Fibroblast of the aortic adventitia (primary cell): ENCODE data around the gene TTLL13. TPM values are rescaled to one million over a fixed set of nuclear protein-coding genes. Genes with fewer than 3 reads are reported as not detected.

Experiments used
- DNase-seq: peaks from one replicate; pipeline ENCODE4 v3.0.0-alpha.2; 2010; ENCODE audit warnings: low read depth
- H3K4me3 ChIP-seq: 2 replicates; pipeline ENCODE4 v1.5.1; 2011; ENCODE audit warnings: low read depth, mild to moderate bottlenecking, control low read depth, low read length, moderate library complexity
- total RNA-seq: library from RNA; depleted of rRNA; stranded (reverse); fragments of >200 nt; gene quantifications from 2 replicates; pipeline ENCODE4 v1.2.3, GENCODE V29; 2012; ENCODE audit warnings: low replicate concordance
- TF ChIP-seq, protein P1 (sequence below): IDR thresholded peaks from 2 replicates; pipeline ENCODE4 v1.5.1; 2011; ENCODE audit warnings: mild to moderate bottlenecking, low read length, control low read depth, inconsistent platforms; ENCODE audit not compliant: insufficient read depth

TTLL13 gene
- total RNA-seq, 1 donor: 0.09 TPM

DNA sequence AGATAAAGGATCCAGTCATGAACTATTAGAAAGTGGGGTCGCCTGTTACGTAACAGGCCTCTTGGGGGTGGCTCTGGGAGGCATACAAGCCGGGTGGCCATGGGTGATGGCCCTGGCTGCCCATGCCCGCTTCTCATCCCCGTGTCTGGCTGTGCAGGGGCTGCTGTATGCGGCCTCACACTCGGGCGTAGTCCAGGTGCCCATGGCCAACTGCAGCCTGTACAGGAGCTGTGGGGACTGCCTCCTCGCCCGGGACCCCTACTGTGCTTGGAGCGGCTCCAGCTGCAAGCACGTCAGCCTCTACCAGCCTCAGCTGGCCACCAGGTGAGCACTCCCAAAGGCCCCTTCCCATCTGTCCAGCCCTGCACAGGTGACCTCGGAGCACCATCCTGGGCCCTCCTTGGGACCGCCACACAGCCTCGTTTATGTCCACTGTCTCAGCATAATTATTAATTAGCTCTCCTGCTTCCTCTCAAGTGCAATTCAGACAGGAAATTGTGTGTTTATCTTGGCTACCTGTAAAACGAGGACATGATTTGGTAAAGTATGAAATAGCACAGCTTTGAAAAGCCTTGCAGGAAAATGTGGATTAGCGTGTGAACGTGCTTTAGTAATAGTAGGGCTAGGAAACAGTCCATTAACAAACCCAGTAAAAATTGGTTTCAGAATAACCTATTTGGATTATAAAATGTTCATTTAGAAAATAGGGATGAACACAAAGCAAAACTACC is 23.7 kb upstream of the TTLL13 start:
- H3K4me3 ChIP-seq: no peak overlapping the region
- TF ChIP-seq, protein P1, sequence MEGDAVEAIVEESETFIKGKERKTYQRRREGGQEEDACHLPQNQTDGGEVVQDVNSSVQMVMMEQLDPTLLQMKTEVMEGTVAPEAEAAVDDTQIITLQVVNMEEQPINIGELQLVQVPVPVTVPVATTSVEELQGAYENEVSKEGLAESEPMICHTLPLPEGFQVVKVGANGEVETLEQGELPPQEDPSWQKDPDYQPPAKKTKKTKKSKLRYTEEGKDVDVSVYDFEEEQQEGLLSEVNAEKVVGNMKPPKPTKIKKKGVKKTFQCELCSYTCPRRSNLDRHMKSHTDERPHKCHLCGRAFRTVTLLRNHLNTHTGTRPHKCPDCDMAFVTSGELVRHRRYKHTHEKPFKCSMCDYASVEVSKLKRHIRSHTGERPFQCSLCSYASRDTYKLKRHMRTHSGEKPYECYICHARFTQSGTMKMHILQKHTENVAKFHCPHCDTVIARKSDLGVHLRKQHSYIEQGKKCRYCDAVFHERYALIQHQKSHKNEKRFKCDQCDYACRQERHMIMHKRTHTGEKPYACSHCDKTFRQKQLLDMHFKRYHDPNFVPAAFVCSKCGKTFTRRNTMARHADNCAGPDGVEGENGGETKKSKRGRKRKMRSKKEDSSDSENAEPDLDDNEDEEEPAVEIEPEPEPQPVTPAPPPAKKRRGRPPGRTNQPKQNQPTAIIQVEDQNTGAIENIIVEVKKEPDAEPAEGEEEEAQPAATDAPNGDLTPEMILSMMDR: no peak
- no peak for DNase-seq

DNA sequence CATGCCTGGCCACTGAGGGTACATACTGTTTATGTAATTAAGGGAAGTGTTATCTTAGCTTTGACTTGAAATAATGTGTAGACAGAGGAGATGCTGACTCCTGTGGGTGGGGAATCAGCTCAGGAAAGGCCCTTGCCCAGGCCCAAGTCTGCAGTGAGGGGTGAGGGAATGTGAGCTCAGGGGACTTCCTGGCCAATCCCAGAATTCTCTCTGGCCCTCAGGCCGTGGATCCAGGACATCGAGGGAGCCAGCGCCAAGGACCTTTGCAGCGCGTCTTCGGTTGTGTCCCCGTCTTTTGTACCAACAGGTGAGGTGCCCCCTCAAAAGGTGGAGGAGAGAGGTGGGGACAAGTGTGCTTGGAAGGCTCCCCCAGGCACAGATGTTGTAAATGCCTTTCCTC is 22.0 kb upstream of the TTLL13 start:
- TF ChIP-seq, protein P1: no peak
- no peak for DNase-seq
- no peak overlapping the region for H3K4me3 ChIP-seq

DNA sequence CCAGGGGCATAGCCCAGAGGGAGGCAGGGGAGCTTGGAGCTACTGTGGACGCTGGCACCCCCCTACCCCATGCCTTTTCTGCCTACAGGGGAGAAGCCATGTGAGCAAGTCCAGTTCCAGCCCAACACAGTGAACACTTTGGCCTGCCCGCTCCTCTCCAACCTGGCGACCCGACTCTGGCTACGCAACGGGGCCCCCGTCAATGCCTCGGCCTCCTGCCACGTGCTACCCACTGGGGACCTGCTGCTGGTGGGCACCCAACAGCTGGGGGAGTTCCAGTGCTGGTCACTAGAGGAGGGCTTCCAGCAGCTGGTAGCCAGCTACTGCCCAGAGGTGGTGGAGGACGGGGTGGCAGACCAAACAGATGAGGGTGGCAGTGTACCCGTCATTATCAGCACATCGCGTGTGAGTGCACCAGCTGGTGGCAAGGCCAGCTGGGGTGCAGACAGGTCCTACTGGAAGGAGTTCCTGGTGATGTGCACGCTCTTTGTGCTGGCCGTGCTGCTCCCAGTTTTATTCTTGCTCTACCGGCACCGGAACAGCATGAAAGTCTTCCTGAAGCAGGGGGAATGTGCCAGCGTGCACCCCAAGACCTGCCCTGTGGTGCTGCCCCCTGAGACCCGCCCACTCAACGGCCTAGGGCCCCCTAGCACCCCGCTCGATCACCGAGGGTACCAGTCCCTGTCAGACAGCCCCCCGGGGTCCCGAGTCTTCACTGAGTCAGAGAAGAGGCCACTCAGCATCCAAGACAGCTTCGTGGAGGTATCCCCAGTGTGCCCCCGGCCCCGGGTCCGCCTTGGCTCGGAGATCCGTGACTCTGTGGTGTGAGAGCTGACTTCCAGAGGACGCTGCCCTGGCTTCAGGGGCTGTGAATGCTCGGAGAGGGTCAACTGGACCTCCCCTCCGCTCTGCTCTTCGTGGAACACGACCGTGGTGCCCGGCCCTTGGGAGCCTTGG is 21.3 kb upstream of the TTLL13 start:
- no peak overlapping the region for H3K4me3 ChIP-seq
- TF ChIP-seq, protein P1: no peak
- DNase-seq: no peak

DNA sequence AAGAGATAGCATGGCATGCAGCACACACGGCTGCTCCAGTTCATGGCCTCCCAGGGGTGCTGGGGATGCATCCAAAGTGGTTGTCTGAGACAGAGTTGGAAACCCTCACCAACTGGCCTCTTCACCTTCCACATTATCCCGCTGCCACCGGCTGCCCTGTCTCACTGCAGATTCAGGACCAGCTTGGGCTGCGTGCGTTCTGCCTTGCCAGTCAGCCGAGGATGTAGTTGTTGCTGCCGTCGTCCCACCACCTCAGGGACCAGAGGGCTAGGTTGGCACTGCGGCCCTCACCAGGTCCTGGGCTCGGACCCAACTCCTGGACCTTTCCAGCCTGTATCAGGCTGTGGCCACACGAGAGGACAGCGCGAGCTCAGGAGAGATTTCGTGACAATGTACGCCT is 20.4 kb upstream of the TTLL13 start:
- TF ChIP-seq, protein P1: no peak
- no peak for DNase-seq
- no peak overlapping the region for H3K4me3 ChIP-seq

DNA sequence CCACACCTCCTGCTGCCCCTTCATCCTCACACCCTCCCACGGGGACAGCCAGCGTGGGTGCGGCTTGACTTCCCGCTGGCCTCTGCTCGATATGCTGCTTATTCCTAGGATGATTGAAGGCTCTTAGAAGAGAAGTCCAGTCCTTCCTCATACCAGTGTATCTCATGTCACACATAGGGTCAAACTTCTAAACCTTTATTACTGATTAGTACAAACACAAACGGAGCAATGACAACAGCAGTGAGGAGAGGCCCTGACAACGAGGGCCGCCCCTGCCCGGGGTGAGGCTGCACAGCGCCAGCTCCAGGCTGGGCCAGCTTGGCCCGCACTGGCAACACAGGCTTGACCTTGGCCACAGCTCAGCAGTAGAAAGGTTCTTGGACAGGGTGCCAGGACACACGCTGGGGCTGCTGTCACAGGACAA is 19.3 kb upstream of the TTLL13 start:
- no peak for DNase-seq
- H3K4me3 ChIP-seq: no peak overlapping the region
- TF ChIP-seq, protein P1: no peak

DNA sequence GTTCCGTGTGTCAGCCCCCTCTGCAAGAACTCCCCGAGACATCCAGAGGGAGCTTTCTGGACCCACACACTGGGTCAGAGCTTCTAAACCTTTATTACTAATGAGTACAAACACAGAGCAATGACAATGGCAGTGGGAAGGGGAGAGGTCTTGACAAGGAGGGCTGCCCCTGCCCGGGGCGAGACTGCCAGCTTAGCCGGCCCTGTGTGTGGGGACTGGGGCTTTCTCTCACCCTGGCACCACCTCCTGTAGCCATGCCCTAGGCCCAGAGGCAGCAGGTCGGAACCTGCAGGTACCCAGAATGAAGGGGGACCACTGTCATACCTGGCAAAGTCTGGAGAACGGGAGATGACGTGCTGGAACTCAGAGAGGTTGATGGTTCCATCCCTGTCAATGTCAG is 18.7 kb upstream of the TTLL13 start:
- no peak for DNase-seq
- H3K4me3 ChIP-seq: no peak overlapping the region
- TF ChIP-seq, protein P1: no peak
